Activated CD4-positive, alpha-beta memory T cell treated with anti-CD3 and anti-CD28 coated beads for 36 hours (primary cell): Measurements from ENCODE around the gene TXNRD3. TPM values are rescaled to one million over a fixed set of nuclear protein-coding genes. Genes with fewer than 3 reads are reported as not detected.
A peak's percentile ranks its signal among the peaks of the same experiment; 100 is the strongest.
"Not testable (repeated sequence)": the region's sequence is repeated elsewhere in the genome, so short reads cannot be mapped to it uniquely, and the experiment has no call there.

ENCODE experiments used
- CTCF ChIA-PET: fragments of 350-600 bp; sonication (Branson Sonifier 250); formaldehyde crosslinking; loops from one replicate; lab custom pipeline; 2021; ENCODE audit warnings: antibody characterized with exemption, inconsistent platforms; lab: Charles Lee
- POLR2A ChIA-PET: fragments of 350-600 bp; sonication (Branson Sonifier 250); formaldehyde crosslinking; loops from one replicate; lab custom pipeline; 2021; ENCODE audit warnings: antibody characterized with exemption; lab: Charles Lee
- DNase-seq: peaks from one replicate; pipeline ENCODE4 v3.0.0-alpha.2; 2020
- H3K27ac Mint-ChIP-seq: one replicate; pipeline ENCODE4 v1.8.0; 2021; ENCODE audit warnings: mixed read lengths
- H3K27me3 Mint-ChIP-seq: one replicate; pipeline ENCODE4 v1.8.0; 2021; ENCODE audit warnings: mixed read lengths
- H3K36me3 Mint-ChIP-seq: one replicate; pipeline ENCODE4 v1.8.0; 2021; ENCODE audit warnings: mixed read lengths
- H3K4me1 Mint-ChIP-seq: one replicate; pipeline ENCODE4 v1.8.0; 2021; ENCODE audit warnings: low read depth, mixed read lengths
- H3K4me3 Mint-ChIP-seq: one replicate; pipeline ENCODE4 v1.8.0; 2021; ENCODE audit warnings: mild to moderate bottlenecking, mixed read lengths
- H3K9me3 Mint-ChIP-seq: one replicate; pipeline ENCODE4 v1.8.0; 2021; ENCODE audit warnings: mixed read lengths
- intact Hi-C: fragments of 100-400 bp; cut with micrococcal nuclease; formaldehyde crosslinking; loops from one replicate; pipeline ENCODE4 v1.15.1; 2023
- total RNA-seq, 2 experiments: library from RNA; stranded (reverse); gene quantifications; one replicate each; pipeline ENCODE4 v1.2.3, GENCODE V29; 2021

TXNRD3 gene
- total RNA-seq, 2 experiments from 2014 or later: 1.3 to 2.0 TPM

- intact Hi-C loops: no loop called here
- no peak overlapping the region for H3K4me3 Mint-ChIP-seq
- CTCF ChIA-PET: interaction anchor here (1.2 to 1.3 kb wide), 2 partner anchors 11 to 85 kb away, joined by 3 to 6 read pairs; no protein-coding TSS in a partner anchor
- H3K36me3 Mint-ChIP-seq: no peaks in the 10 kb centered on the region
- DNase-seq: peak; percentile 24
- H3K27ac Mint-ChIP-seq: no peak overlapping the region
- no peaks in the 10 kb centered on the region for H3K9me3 Mint-ChIP-seq
- H3K4me1 Mint-ChIP-seq: peaks cover 3% of the 10 kb centered on the region
- POLR2A ChIA-PET: no interaction called here
- peaks cover 5% of the 10 kb centered on the region for H3K27me3 Mint-ChIP-seq
Observed at GRCh38 chr3:126607214-126607908, 47.6 kb downstream of the TXNRD3 start.

DNA sequence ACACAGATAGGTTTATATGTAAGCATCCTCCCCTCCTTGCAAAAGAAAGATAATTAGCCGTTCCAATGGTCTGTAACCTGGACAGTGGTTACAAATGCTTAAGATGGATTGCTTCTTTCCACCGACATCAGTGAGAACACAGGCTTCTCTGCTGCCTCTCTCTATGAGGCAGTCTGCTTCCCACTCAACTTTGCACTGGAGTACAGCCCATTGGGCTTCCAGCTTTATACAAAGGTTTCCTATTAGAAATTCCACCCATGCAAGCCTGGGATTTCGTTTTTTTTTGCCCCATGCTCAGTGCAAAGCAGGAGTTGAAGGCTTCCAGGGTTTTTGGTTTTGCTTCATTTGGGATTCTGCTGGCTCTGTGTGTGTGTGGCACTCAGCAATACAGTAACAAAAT, 48.9 kb downstream of the TXNRD3 start:
- no peaks in the 10 kb centered on the region for H3K36me3 Mint-ChIP-seq
- POLR2A ChIA-PET: no interaction called here
- H3K4me3 Mint-ChIP-seq: no peak overlapping the region
- CTCF ChIA-PET: no interaction called here
- H3K27me3 Mint-ChIP-seq: peaks cover 9% of the 10 kb centered on the region
- H3K27ac Mint-ChIP-seq: no peak overlapping the region
- no peaks in the 10 kb centered on the region for H3K9me3 Mint-ChIP-seq
- intact Hi-C loops: no loop called here
- no peak for DNase-seq
- peaks cover 3% of the 10 kb centered on the region for H3K4me1 Mint-ChIP-seq

DNA sequence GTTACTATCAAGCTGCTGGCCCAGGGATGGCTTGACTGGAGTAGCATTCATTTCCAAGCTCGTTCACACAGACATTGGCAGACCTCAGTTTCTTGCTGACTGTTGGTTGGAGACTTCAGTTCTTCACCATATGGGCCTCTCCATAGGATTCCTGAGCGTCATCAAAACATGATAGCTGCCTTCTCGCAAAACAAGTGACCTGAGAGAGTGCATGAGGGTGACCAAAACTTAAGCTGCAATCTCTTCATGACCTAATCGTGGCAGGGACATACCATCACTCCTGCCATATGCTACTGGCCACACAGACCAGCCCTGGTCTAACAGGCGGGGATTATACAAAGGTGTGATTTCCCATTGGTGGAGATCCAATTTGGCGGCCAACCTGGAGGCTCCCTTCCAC, 50.2 kb downstream of the TXNRD3 start:
- Mint-ChIP-seq H3K36me3 (no peaks in the 10 kb centered on the region), H3K27me3 (peaks cover 9% of the 10 kb centered on the region), H3K4me1 (peaks cover 3% of the 10 kb centered on the region), H3K9me3 (no peaks in the 10 kb centered on the region), H3K27ac (no peak overlapping the region), H3K4me3 (no peak overlapping the region)
- ChIA-PET CTCF (no interaction called here), POLR2A (no interaction called here)
- no peak for DNase-seq
- intact Hi-C loops: no loop called here

DNA sequence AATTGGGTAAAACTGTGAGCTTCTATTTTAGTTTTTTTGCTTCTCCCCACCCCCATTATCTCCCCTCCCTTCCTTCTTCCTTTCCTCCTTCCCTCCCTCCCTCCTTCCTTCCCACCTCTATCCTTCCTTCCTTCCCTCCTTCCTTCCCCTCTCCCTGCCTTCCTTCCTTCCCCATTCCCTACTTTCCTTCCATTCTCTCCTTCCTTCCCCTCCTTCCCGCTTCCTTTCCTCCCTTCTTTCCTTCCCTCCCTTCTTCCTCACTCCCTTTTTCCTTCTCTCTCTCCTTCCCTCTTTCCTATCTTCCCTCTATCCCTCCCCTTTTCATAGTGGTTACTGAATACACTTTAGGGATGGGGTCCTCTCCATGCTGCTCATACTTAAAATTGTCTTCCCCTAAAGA, 55.8 kb downstream of the TXNRD3 start:
- peaks cover 3% of the 10 kb centered on the region for H3K9me3 Mint-ChIP-seq
- no peak overlapping the region for H3K27ac Mint-ChIP-seq
- no peaks in the 10 kb centered on the region for H3K36me3 Mint-ChIP-seq
- H3K4me3 Mint-ChIP-seq: no peak overlapping the region
- CTCF ChIA-PET: no interaction called here
- peaks cover 10% of the 10 kb centered on the region for H3K27me3 Mint-ChIP-seq
- no peaks in the 10 kb centered on the region for H3K4me1 Mint-ChIP-seq
- no peak for DNase-seq
- intact Hi-C loops: no loop called here
- POLR2A ChIA-PET: no interaction called here

- H3K27me3 Mint-ChIP-seq, CTCF ChIA-PET, H3K4me3 Mint-ChIP-seq, POLR2A ChIA-PET, H3K4me1 Mint-ChIP-seq, H3K27ac Mint-ChIP-seq, DNase-seq, H3K36me3 Mint-ChIP-seq, intact Hi-C loops, H3K9me3 Mint-ChIP-seq: not testable (repeated sequence)
Observed at GRCh38 chr3:126595479-126595878, 59.4 kb downstream of the TXNRD3 start.

DNA sequence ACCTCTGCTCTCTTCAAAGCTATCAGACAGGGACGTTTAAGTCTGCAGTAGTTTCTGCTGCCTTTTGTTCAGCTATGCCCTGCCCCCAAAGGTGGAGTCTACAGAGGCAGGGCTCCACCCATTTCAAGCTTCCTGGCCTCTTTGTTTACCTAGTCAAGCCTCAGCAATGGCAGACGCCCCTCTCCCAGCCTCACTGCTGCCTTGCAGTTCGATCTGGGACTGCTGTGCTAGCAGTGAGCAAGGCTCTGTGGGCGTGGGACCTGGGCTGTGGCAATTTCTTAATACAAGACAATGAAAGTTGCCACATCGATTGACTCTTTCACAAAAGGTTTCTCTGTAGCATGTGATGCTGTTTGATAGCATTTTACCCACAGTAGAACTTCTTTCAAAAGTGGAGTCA, 63.4 kb downstream of the TXNRD3 start:
- CTCF ChIA-PET, H3K4me3 Mint-ChIP-seq: not testable (repeated sequence)
- peaks cover 15% of the 10 kb centered on the region for H3K27me3 Mint-ChIP-seq

GRCh38 chr3:126582311-126582710, 72.6 kb downstream of the TXNRD3 start:
- ChIA-PET POLR2A (no interaction called here), CTCF (no interaction called here)
- Mint-ChIP-seq H3K4me3 (no peak overlapping the region), H3K27ac (no peak overlapping the region), H3K27me3 (peaks cover 12% of the 10 kb centered on the region), H3K36me3 (no peaks in the 10 kb centered on the region), H3K4me1 (no peaks in the 10 kb centered on the region), H3K9me3 (no peaks in the 10 kb centered on the region)
- no peak for DNase-seq
- intact Hi-C loops: no loop called here

More for the DNA sequence above, 63.4 kb downstream of the TXNRD3 start:
- H3K27ac Mint-ChIP-seq, POLR2A ChIA-PET, H3K36me3 Mint-ChIP-seq, intact Hi-C loops, DNase-seq, H3K9me3 Mint-ChIP-seq, H3K4me1 Mint-ChIP-seq: not testable (repeated sequence)

GRCh38 chr3:126581569-126581968, 73.4 kb downstream of the TXNRD3 start:
- Mint-ChIP-seq H3K4me1 (no peaks in the 10 kb centered on the region), H3K27me3 (peaks cover 15% of the 10 kb centered on the region), H3K36me3 (no peaks in the 10 kb centered on the region), H3K27ac (no peak overlapping the region), H3K4me3 (no peak overlapping the region), H3K9me3 (no peaks in the 10 kb centered on the region)
- ChIA-PET POLR2A (no interaction called here), CTCF (no interaction called here)
- intact Hi-C loops: no loop called here
- DNase-seq: no peak

DNA sequence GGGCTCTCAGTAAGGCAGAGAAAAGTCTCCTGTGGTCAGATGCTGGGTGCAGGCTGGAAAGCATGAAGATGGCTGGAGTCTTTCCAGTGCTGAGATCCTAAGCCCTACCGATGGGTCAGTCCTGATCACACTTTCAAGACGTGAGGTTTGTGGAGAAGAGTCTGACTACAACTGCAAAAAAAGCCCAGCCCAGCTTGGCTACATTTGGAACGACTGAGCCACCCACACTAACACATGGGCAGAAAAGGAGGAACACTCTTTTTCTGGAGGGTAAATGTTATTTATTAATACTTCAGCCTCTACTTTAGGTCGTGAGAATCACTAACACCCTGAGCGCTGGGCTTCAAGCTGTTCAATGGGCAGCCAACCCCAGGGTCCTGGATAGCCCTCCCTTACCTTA, 74.2 kb downstream of the TXNRD3 start:
- intact Hi-C loops: no loop called here
- Mint-ChIP-seq H3K4me3 (no peak overlapping the region), H3K4me1 (no peaks in the 10 kb centered on the region), H3K27me3 (peaks cover 16% of the 10 kb centered on the region), H3K9me3 (no peaks in the 10 kb centered on the region), H3K27ac (no peak overlapping the region), H3K36me3 (no peaks in the 10 kb centered on the region)
- ChIA-PET POLR2A (no interaction called here), CTCF (no interaction called here)
- DNase-seq: no peak

DNA sequence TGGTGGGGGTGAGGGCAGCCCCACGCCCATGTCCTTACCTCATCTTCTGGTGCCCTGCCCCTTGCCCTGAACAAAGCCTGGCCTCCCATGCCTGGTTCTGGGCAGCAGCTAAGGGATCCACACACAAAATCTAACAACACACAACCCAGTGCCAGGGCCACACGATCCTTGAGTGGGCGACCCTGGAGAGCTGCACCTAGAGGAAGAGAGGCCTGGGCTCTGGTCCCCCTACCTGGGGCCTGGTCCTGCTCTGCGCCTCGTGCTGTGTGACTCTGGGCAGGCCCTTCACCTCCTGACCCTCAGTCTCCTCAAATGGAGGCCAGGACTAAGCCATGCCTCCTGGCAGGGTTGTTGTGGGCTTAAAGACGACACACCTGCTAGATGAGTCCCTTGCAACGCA, 76.2 kb downstream of the TXNRD3 start:
- H3K36me3 Mint-ChIP-seq: no peaks in the 10 kb centered on the region
- POLR2A ChIA-PET: no interaction called here
- no peak for DNase-seq
- H3K4me1 Mint-ChIP-seq: no peaks in the 10 kb centered on the region
- no peaks in the 10 kb centered on the region for H3K9me3 Mint-ChIP-seq
- H3K4me3 Mint-ChIP-seq: no peak overlapping the region
- H3K27ac Mint-ChIP-seq: no peak overlapping the region
- peaks cover 16% of the 10 kb centered on the region for H3K27me3 Mint-ChIP-seq
- CTCF ChIA-PET: no interaction called here
- intact Hi-C loops: no loop called here

DNA sequence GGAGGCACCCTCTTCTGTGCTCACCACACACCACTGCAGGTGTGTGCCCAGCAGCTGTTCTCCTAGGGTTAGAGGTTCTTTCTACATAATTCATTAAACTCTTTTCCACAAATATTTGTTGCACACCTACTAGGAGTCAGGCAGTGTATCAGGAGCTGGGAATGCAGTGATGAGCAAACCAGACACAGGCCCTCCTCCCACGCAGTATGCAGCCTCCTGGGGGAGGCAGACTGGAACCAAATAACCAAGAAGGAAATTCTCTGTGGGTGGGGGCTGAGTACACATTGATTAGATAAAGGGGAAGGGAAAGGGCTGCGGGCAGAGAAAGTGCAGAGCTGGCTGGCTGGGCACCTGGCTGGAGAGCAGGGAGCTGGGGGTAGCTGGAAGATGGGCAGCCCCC, 77.7 kb downstream of the TXNRD3 start:
- no peak overlapping the region for H3K27ac Mint-ChIP-seq
- no peaks in the 10 kb centered on the region for H3K9me3 Mint-ChIP-seq
- no peaks in the 10 kb centered on the region for H3K36me3 Mint-ChIP-seq
- H3K27me3 Mint-ChIP-seq: peaks cover 16% of the 10 kb centered on the region
- POLR2A ChIA-PET: no interaction called here
- DNase-seq: no peak
- no peak overlapping the region for H3K4me3 Mint-ChIP-seq
- H3K4me1 Mint-ChIP-seq: no peaks in the 10 kb centered on the region
- CTCF ChIA-PET: no interaction called here
- intact Hi-C loops: no loop called here

- CTCF ChIA-PET: no interaction called here
Observed at GRCh38 chr3:126573492-126574117, 81.3 kb downstream of the TXNRD3 start.

GRCh38 chr3:126571078-126571477, 83.8 kb downstream of the TXNRD3 start:
- Mint-ChIP-seq H3K27ac (no peak overlapping the region), H3K36me3 (no peaks in the 10 kb centered on the region), H3K4me3 (no peak overlapping the region), H3K9me3 (no peaks in the 10 kb centered on the region), H3K4me1 (no peaks in the 10 kb centered on the region), H3K27me3 (peaks cover 6% of the 10 kb centered on the region)
- ChIA-PET POLR2A (no interaction called here), CTCF (no interaction called here)
- intact Hi-C loops: no loop called here
- no peak for DNase-seq

More at GRCh38 chr3:126573492-126574117, 81.3 kb downstream of the TXNRD3 start:
- Mint-ChIP-seq H3K27me3 (peaks cover 8% of the 10 kb centered on the region), H3K27ac (no peak overlapping the region), H3K4me3 (no peak overlapping the region), H3K9me3 (no peaks in the 10 kb centered on the region), H3K36me3 (no peaks in the 10 kb centered on the region), H3K4me1 (no peaks in the 10 kb centered on the region)
- POLR2A ChIA-PET: no interaction called here
- intact Hi-C loops: no loop called here
- DNase-seq: no peak
